GM12874 (cell line): ENCODE results near the gene EXOC6B.

Experiments
- TF ChIP-seq, protein P1 (sequence below): IDR thresholded peaks from 2 replicates; pipeline ENCODE4 v1.5.1; 2011; ENCODE audit warnings: low read depth, mild to moderate bottlenecking, control low read depth, low read length, moderate library complexity; ENCODE audit not compliant: insufficient read depth

Gene EXOC6B

DNA sequence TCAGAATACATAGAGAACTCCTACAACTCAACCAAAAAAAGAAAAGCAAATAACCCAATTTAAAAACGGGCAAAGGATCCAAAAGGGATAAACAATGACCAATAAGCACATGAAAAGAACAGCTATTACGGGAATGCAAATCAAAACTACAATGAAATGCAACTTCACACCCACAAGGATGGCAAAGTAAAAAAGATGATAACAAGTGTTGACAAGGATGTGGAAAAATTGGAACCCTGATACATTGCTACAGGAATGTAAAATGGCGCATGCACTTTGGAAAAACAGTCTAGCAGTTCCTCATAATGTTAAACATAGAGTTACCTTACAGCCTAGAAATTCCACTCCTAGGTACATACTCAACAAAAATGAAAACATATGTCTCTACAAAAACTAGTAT lies 4.7 kb downstream of the EXOC6B start:
- TF ChIP-seq, protein P1, sequence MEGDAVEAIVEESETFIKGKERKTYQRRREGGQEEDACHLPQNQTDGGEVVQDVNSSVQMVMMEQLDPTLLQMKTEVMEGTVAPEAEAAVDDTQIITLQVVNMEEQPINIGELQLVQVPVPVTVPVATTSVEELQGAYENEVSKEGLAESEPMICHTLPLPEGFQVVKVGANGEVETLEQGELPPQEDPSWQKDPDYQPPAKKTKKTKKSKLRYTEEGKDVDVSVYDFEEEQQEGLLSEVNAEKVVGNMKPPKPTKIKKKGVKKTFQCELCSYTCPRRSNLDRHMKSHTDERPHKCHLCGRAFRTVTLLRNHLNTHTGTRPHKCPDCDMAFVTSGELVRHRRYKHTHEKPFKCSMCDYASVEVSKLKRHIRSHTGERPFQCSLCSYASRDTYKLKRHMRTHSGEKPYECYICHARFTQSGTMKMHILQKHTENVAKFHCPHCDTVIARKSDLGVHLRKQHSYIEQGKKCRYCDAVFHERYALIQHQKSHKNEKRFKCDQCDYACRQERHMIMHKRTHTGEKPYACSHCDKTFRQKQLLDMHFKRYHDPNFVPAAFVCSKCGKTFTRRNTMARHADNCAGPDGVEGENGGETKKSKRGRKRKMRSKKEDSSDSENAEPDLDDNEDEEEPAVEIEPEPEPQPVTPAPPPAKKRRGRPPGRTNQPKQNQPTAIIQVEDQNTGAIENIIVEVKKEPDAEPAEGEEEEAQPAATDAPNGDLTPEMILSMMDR = no peak

DNA sequence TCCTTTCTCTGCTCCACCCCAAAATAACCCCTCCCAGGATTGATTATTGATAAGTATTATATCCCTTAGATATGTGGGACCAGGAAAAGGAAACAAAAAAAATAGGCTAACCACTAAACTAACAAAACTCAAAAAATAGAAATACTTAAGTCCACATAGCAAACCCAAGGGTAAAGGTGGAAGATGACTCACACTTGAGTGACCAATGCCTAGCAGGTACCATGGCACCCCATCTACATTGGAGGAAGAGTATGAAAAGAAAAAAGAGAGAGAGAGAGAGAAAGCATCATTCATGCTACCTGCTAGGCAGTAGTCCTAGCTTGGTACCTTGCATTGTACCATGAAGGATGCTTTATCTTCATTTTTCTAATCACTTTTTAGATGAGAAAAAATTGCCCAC lies 6.3 kb downstream of the EXOC6B start:
- TF ChIP-seq, protein P1 = no peak

DNA sequence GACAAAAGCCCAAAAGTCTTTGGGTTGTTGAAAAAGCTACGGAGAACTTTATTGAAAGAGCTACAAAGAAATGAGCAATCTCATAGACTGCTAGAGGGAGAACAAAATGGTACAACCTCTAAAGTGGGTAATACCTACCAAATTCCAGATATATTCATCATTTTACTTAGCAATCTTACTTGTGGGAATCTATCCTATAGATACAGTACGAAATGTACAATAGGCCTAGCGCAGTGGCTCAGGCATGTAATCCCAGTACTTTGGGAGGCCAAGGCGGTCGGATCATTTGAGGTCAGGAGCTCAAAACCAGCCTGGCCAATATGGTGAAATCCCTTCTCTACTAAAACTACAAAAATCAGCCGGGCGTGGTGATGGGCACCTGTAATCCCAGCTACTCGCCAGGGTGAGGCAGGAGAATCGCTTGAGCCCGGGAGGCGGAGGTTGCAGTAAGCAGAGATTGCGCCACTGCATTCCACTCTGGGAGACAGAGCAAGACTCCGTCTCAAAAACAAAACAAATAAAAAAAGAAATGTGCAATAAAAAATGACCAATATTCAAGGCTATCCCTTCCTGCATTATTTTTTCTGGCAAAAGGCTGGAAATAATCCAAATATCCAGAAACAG lies 10.1 kb downstream of the EXOC6B start:
- TF ChIP-seq, protein P1 = no peak

- TF ChIP-seq, protein P1 = no peak
These were observed 12.0 kb downstream of the EXOC6B start for GRCh38 chr2:72813841-72814240.

DNA sequence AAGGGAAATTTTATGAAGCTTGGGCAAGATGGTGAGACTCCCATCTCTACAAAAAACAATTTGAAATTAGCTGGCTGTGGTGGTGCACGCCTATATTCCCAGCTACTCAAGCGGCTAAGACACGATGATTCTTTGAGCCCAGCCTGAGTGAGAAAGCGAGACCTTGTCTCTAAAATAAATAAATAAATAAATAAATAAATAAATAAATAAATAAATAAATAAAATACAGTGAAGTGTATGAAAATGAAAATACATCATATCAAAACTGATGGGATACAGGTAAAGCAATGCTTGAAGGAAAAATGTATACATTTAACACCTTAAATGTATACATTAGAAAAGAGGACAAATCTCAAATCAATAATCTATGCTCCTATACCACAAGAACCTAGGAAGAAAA lies 15.7 kb downstream of the EXOC6B start:
- TF ChIP-seq, protein P1 = no peak

GRCh38 chr2:72809095-72809494 lies 16.7 kb downstream of the EXOC6B start:
- TF ChIP-seq, protein P1 = no peak

- TF ChIP-seq, protein P1 = no peak
These were observed 19.4 kb downstream of the EXOC6B start for GRCh38 chr2:72806280-72806945.
